Activated CD4-positive, alpha-beta memory T cell treated with anti-CD3 and anti-CD28 coated beads, Interleukin-2, amount 10 ng/mL, durations not matched to agents 7 days and 5 days (primary cell): ENCODE measurements around the gene RFC3. TPM values are rescaled to one million over a fixed set of nuclear protein-coding genes. Genes with fewer than 3 reads are reported as not detected.
A peak's percentile ranks its signal among the peaks of the same experiment; 100 is the strongest.
"Not testable (repeated sequence)": the region's sequence is repeated elsewhere in the genome, so short reads cannot be mapped to it uniquely, and the experiment has no call there.

Experiments
- CTCF ChIA-PET: fragments of 350-600 bp; sonication (Branson Sonifier 250); formaldehyde crosslinking; loops from one replicate; lab custom pipeline; 2021; ENCODE audit warnings: antibody characterized with exemption, inconsistent platforms; lab: Charles Lee
- POLR2A ChIA-PET: fragments of 350-600 bp; sonication (Branson Sonifier 250); formaldehyde crosslinking; loops from one replicate; lab custom pipeline; 2021; ENCODE audit warnings: antibody characterized with exemption; lab: Charles Lee
- DNase-seq: peaks from one replicate; pipeline ENCODE4 v3.0.0-alpha.2; 2020
- H3K27ac Mint-ChIP-seq: one replicate; pipeline ENCODE4 v1.8.0; 2021; ENCODE audit warnings: mild to moderate bottlenecking, mixed read lengths
- H3K27me3 Mint-ChIP-seq: one replicate; pipeline ENCODE4 v1.8.0; 2021; ENCODE audit warnings: mixed read lengths
- H3K36me3 Mint-ChIP-seq: one replicate; pipeline ENCODE4 v1.8.0; 2021; ENCODE audit warnings: low read depth, mixed read lengths
- H3K4me1 Mint-ChIP-seq: one replicate; pipeline ENCODE4 v1.8.0; 2021; ENCODE audit warnings: mixed read lengths
- H3K4me3 Mint-ChIP-seq: one replicate; pipeline ENCODE4 v1.8.0; 2021; ENCODE audit warnings: mild to moderate bottlenecking, mixed read lengths
- H3K9me3 Mint-ChIP-seq: one replicate; pipeline ENCODE4 v1.8.0; 2021; ENCODE audit warnings: mixed read lengths
- total RNA-seq, 2 experiments: library from RNA; stranded (reverse); gene quantifications; one replicate each; pipeline ENCODE4 v1.2.3, GENCODE V29; 2021

The RFC3 gene, protein sequence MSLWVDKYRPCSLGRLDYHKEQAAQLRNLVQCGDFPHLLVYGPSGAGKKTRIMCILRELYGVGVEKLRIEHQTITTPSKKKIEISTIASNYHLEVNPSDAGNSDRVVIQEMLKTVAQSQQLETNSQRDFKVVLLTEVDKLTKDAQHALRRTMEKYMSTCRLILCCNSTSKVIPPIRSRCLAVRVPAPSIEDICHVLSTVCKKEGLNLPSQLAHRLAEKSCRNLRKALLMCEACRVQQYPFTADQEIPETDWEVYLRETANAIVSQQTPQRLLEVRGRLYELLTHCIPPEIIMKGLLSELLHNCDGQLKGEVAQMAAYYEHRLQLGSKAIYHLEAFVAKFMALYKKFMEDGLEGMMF
- total RNA-seq = 10 to 100 TPM; 34.9 to 35.2 TPM

DNA sequence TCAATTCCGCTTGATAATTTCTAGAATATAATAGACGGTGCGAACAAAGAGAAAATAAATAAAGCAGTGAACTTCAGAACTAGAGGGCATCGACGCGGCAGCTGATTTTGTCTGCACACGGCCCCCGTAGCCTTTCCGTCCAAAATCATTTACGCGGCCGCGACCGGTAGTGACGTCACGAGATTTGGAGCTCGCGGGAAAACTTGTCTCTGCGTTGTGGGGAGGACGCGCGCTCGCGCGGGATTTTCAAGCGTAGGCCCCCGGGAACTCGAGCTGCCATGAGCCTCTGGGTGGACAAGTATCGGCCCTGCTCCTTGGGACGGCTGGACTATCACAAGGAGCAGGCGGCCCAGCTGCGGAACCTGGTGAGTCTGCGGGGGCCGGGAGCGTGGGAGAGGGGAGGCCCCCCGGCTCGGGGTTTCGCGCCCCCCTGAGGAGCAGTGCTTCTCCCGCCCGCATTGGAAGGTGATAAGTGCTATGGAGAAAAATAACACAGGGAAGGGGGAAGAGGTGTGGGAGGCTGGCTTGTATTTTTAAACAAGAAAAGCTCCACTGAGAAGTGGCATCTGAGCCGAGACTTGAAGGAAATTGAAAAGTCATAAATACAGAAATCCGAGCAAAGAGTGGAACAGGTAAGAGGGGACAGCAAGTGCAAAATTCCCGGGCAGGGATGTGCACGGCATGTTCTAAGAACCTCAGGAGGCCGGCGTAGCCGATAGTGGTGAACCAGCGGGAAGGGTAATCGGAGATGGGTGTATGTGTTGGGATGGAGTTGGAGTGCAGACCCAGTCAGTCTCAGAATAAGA lies at the start of gene RFC3:
TSS of gene RFC3 (plus strand) at position 249 of the 806 bp plus-strand sequence. CDS start at position 279, 30 bp downstream.
- no peaks in the 10 kb centered on the region for H3K9me3 Mint-ChIP-seq
- H3K4me1 Mint-ChIP-seq = peaks cover 51% of the 10 kb centered on the region
- peak within 1 kb of the TSS; percentile 84 for H3K27ac Mint-ChIP-seq
- peaks cover 35% of the 10 kb centered on the region for H3K36me3 Mint-ChIP-seq
- ChIA-PET POLR2A (interaction anchor here (0.9 to 3.2 kb wide), 14 partner anchors 9 to 1503 kb away, joined by 3 to 28 read pairs (median 6); partner anchors contain the start of genes BRCA2 and ZAR1L), CTCF (interaction anchor here (0.7 to 1.6 kb wide), 8 partner anchors 16 to 1279 kb away, joined by 3 to 9 read pairs (median 3); partner anchors contain the start of gene N4BP2L2)
- peak within 1 kb of the TSS; percentile 98 for H3K4me3 Mint-ChIP-seq
- peaks cover 3% of the 10 kb centered on the region for H3K27me3 Mint-ChIP-seq
- peak; percentile 95 for DNase-seq

GRCh38 chr13:33771296-33771695 lies 46.7 kb upstream of the RFC3 start:
- no peaks in the 10 kb centered on the region for H3K4me1 Mint-ChIP-seq
- H3K27ac Mint-ChIP-seq = no peak overlapping the region
- H3K4me3 Mint-ChIP-seq = no peak overlapping the region
- H3K27me3 Mint-ChIP-seq = peaks cover 14% of the 10 kb centered on the region
- POLR2A ChIA-PET = no interaction called here
- DNase-seq = no peak
- CTCF ChIA-PET = no interaction called here
- no peaks in the 10 kb centered on the region for H3K36me3 Mint-ChIP-seq
- no peaks in the 10 kb centered on the region for H3K9me3 Mint-ChIP-seq

DNA sequence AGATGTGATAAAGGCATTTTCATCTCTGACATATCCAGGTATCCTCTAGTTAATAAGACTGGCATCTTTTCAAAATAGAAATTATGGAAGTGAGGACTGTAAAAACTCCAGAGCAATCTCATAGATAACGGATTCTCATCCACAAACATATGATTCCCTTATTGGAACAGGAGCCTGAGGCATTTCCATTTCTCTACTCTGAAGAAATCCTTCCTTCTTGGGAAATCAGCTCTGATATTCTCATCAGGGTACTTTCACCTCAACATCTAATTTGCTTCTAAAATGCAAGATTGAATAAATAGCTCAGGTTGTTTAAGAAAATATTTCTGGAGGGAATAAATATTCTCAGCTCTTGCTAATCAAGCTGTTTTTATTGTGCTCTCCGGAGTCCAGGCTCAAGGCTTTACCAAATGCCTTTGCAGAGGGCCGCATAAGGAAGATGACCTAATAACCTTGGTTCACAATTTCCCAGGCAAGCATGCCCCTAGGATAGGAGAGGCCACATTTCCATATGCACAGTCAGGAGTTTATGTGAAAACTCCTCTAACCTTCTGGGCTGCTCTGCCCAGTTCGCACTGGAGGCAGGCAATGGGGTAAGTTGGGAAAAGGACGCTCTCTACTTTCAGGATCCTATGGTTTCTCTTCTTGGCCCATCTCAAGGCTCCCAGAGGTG lies 44.0 kb upstream of the RFC3 start:
- Mint-ChIP-seq H3K27ac (no peak overlapping the region), H3K4me3 (no peak overlapping the region), H3K36me3 (no peaks in the 10 kb centered on the region), H3K9me3 (no peaks in the 10 kb centered on the region), H3K27me3 (peaks cover 5% of the 10 kb centered on the region), H3K4me1 (no peaks in the 10 kb centered on the region)
- ChIA-PET CTCF (no interaction called here), POLR2A (no interaction called here)
- DNase-seq = no peak

- Mint-ChIP-seq H3K27me3 (peaks cover 9% of the 10 kb centered on the region), H3K4me3 (no peak overlapping the region), H3K36me3 (no peaks in the 10 kb centered on the region), H3K9me3 (peaks cover under 1% of the 10 kb centered on the region), H3K27ac (no peak overlapping the region), H3K4me1 (no peaks in the 10 kb centered on the region)
- POLR2A ChIA-PET = no interaction called here
- CTCF ChIA-PET = no interaction called here
- no peak for DNase-seq
Observed at GRCh38 chr13:33775339-33776108, 42.4 kb upstream of the RFC3 start.

GRCh38 chr13:33776239-33776881 lies 41.6 kb upstream of the RFC3 start:
- H3K9me3 Mint-ChIP-seq = peaks cover 3% of the 10 kb centered on the region
- peaks cover 9% of the 10 kb centered on the region for H3K27me3 Mint-ChIP-seq
- H3K27ac Mint-ChIP-seq = no peak overlapping the region
- POLR2A ChIA-PET = no interaction called here
- no peak for DNase-seq
- H3K4me1 Mint-ChIP-seq = no peaks in the 10 kb centered on the region
- H3K4me3 Mint-ChIP-seq = no peak overlapping the region
- CTCF ChIA-PET = no interaction called here
- H3K36me3 Mint-ChIP-seq = no peaks in the 10 kb centered on the region

- Mint-ChIP-seq H3K4me3 (no peak overlapping the region), H3K36me3 (no peaks in the 10 kb centered on the region), H3K9me3 (peaks cover 9% of the 10 kb centered on the region), H3K27me3 (peaks cover 14% of the 10 kb centered on the region), H3K4me1 (peaks cover 12% of the 10 kb centered on the region), H3K27ac (no peak overlapping the region)
- CTCF ChIA-PET = no interaction called here
- DNase-seq = no peak
- POLR2A ChIA-PET = no interaction called here
Observed at GRCh38 chr13:33782631-33783030, 35.3 kb upstream of the RFC3 start.

DNA sequence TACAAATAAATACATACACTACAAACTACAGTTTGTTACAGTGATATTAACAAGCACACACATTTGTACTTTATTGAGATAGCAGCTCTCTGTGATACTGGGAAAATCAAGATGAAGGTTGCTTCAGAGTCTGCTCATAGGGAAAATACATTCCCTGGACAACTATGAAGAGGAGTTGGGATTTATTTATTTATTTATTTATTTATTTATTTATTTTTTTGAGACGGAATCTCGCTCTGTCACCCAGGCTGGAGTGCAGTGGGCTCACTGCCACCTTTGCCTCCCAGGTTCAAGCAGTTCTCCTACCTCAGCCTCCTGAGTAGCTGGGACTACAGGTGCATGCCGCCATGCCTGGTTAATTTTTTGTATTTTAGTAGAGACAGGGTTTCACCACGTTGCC lies 34.7 kb upstream of the RFC3 start:
- peaks cover 13% of the 10 kb centered on the region for H3K4me1 Mint-ChIP-seq

GRCh38 chr13:33784738-33785137 lies 33.2 kb upstream of the RFC3 start:
- Mint-ChIP-seq H3K27ac (no peak overlapping the region), H3K9me3 (peaks cover 9% of the 10 kb centered on the region), H3K36me3 (no peaks in the 10 kb centered on the region), H3K4me3 (no peak overlapping the region), H3K4me1 (peaks cover 13% of the 10 kb centered on the region), H3K27me3 (peaks cover 5% of the 10 kb centered on the region)
- CTCF ChIA-PET = no interaction called here
- DNase-seq = no peak
- POLR2A ChIA-PET = no interaction called here

More for the DNA sequence above, 34.7 kb upstream of the RFC3 start:
- DNase-seq, POLR2A ChIA-PET, H3K9me3 Mint-ChIP-seq, H3K36me3 Mint-ChIP-seq, CTCF ChIA-PET, H3K27ac Mint-ChIP-seq, H3K4me3 Mint-ChIP-seq: not testable (repeated sequence)
- peaks cover 14% of the 10 kb centered on the region for H3K27me3 Mint-ChIP-seq

DNA sequence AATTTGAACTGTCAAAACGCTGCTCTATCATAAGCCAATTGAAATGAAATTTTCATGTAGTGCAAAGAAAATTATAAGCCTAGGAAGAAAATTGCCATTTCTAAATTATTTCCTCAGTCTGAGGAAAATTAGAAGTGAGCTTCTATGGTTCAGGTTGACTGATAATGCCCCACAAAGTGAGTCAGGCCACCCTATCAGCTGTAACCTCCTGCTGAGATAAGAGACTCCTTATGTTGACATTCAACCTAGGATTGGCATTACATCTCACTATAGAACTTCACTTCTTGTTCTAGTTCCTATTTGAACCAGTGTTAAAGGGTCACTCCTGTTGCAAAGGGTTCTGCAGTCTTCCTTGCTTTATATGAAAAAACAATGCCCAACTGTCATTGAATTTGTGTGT lies 32.6 kb upstream of the RFC3 start:
- no peak for DNase-seq
- Mint-ChIP-seq H3K4me1 (peaks cover 13% of the 10 kb centered on the region), H3K9me3 (peaks cover 9% of the 10 kb centered on the region), H3K4me3 (no peak overlapping the region), H3K27ac (no peak overlapping the region), H3K27me3 (peaks cover 5% of the 10 kb centered on the region), H3K36me3 (no peaks in the 10 kb centered on the region)
- ChIA-PET POLR2A (interaction anchor here (2.2 kb wide), 1 partner anchor 33 kb away, joined by 12 read pairs; the partner anchor contains the start of gene RFC3), CTCF (no interaction called here)

GRCh38 chr13:33787051-33787591 lies 30.8 kb upstream of the RFC3 start:
- Mint-ChIP-seq H3K4me3 (peak overlapping the region; percentile 69), H3K27ac (peak overlapping the region; percentile 54), H3K36me3 (no peaks in the 10 kb centered on the region), H3K27me3 (peaks cover 2% of the 10 kb centered on the region), H3K4me1 (peaks cover 13% of the 10 kb centered on the region), H3K9me3 (peaks cover 2% of the 10 kb centered on the region)
- POLR2A ChIA-PET = interaction anchor here (1.7 to 2.2 kb wide), 3 partner anchors 31 to 246 kb away, joined by 3 to 12 read pairs (median 5); partner anchors contain the start of gene RFC3
- peak; percentile 17 for DNase-seq
- CTCF ChIA-PET = interaction anchor here (0.7 to 1.0 kb wide), 3 partner anchors 9 to 1201 kb away, joined by 3 to 5 read pairs (median 3); partner anchors contain the start of gene PDS5B

DNA sequence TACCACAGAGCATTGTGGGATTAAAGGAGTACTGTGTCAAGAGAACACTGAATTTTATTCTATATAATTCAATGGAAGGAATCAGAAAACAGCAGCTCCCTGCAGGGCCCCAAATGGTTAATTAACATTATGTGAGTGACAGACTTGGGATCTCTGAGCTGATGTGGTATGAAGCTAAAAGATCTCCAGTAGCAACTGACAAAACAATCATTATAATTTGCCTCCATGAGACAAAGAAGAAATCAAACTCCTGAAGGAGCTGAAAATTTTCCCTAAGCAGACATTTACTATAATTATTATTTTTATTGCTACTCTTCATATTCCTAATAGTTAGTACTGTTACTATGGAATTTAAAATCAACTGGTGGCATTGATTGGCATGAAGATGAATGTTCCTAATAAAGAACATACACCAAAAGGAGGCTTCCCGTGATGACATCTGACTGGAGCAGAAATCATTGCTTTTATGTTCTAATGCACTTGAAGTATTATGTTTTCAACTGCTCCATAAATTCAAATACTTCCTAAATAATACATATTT lies 28.8 kb upstream of the RFC3 start:
- no peak for DNase-seq
- H3K36me3 Mint-ChIP-seq = no peaks in the 10 kb centered on the region

More for the DNA sequence above, 28.8 kb upstream of the RFC3 start:
- CTCF ChIA-PET = no interaction called here
- Mint-ChIP-seq H3K4me3 (no peak overlapping the region), H3K27ac (no peak overlapping the region), H3K9me3 (peaks cover 2% of the 10 kb centered on the region), H3K4me1 (peaks cover 13% of the 10 kb centered on the region), H3K27me3 (peaks cover 2% of the 10 kb centered on the region)
- POLR2A ChIA-PET = no interaction called here
